Kidney tubule cell (primary cell): Measurements from ENCODE around the gene TMEM212.
"Not testable (repeated sequence)": the region's sequence is repeated elsewhere in the genome, so short reads cannot be mapped to it uniquely, and the experiment has no call there.

Experiments used
- DNase-seq: peaks from one replicate; pipeline ENCODE4 v3.0.0-alpha.2; 2018; ENCODE audit warnings: low spot score

TMEM212 gene

DNA sequence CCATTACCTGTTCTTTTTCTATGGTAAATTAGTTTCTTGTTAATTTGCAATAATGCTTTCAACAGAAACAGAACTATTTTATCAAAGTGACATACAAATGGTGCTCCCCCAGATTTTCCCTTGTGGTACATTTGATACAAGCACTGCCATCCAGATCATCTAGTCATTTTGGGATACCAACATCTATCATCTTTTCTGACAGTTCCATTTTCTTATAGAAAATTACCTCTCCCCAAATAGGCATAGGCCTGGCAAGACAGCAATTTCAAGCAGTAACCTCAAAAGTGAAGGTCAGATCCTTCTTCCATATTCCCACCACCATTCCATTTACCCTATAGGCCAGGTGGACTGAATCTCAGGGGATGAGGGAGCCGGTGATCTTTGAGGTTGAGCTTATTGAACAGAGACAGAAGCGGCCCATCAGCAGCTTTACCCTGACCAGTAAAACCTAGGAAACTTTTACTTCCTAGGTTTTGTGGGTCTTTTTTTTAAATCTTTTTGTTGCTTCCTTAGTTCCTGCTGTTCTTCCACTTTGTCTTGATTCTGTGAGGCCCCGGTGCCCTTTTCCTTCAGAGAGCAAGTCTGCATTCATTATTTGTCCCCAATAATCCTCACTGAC lies 29.8 kb upstream of the TMEM212 start:
- no peak for DNase-seq

- peak; percentile 43 for DNase-seq
Observed at GRCh38 chr3:171813897-171814460, 29.2 kb upstream of the TMEM212 start.

GRCh38 chr3:171814662-171815061 lies 28.5 kb upstream of the TMEM212 start:
- DNase-seq = not testable (repeated sequence)

- no peak for DNase-seq
Observed at GRCh38 chr3:171815973-171816595, 27.1 kb upstream of the TMEM212 start.

- DNase-seq = no peak
Observed at GRCh38 chr3:171817074-171817800, 25.9 kb upstream of the TMEM212 start.

DNA sequence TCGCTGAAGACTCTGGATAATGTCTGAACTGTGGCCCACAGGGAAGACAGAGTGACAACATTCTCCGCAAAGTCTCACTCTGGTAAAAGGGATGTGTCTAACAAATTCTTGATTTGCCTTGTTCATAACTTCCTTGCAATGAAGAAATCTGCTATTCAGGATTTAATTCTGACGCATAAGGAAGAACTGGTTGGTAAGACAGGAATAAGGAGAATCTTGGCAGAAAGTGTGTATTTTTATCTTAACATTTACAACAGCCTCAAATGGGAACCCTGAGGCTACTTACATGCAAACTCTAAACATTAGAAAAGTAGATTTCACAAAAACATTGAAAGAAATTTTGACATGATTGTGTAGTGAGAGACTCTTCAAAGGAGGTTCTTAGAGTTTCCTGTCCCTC lies 22.1 kb upstream of the TMEM212 start:
- no peak for DNase-seq

DNA sequence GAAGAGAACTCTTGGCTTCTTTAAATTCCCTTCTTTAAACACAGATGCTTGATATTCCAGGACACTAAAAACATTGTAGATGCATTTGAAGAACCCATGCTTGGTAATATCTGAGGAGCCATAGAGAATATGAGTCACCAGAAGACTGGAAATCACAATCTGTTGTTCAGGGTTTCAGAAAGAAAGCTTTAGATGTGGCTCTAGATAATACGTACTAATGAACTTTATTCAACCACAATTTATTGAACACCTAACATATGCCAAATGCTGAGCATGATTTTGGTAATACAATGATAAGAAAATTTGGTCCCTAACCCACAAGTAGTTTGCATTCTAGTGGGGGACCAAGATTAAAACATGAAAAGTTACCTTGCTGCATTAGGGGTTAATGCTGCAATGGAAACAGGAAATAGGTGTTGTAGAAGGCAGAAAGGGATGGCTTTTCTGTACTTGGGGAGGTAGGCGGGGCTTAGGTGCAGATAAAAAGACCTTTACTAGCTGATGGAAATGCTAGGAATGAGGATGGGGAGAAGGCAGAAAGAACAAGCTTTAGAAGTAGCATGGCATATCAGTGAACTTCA lies 21.3 kb upstream of the TMEM212 start:
- no peak for DNase-seq

GRCh38 chr3:171822431-171823106 lies 20.6 kb upstream of the TMEM212 start:
- DNase-seq = peak; percentile 89

DNA sequence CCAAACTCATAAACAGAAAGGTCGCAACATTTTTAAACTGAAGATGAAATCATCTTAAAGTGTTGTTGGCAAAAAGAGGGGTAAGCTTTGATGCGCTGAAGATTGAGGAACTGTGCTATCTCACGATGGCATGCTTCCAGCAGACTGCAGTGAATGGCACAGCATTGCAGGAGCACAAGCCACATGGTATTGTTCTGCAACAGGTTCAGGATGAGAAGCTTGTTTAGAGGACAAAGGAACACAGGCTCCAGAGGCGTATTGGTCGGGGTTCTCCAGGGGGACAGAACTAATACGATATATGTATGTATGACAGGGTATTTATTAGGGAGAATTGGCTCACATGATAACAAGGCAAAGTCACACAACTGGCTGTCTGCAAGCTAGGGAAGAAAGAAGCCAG lies 19.0 kb upstream of the TMEM212 start:
- DNase-seq = no peak

GRCh38 chr3:171824824-171825221 lies 18.3 kb upstream of the TMEM212 start:
- peak; percentile 52 for DNase-seq

DNA sequence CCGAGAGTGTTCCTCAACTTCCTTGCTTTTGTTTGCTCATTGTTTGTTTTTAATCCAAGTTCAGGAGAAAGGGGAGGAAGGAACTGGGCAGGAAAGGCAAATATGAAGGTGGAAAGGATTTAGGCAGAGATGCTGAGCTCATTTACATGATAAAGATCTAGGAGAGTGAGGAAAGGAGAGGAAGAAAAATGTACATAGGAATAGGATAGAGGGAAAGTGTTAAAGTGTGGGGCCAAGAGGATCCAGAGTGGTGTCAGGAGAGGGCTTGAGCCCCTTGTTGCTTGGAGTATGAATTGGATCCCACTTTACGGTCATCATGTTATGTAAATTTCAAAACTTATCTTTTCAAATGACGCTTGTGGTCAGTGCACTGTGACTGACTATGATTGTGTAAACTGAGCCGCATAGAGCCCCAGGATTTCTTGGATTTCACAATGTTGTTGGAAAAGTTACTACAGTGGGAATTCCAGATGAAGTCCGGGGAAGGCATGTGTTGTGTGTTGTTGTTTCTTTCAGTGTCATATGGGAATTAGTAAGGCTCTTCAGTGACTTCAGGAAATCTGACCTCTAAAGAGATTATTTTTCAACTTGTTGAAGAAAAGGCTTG lies 17.8 kb upstream of the TMEM212 start:
- DNase-seq = no peak

- DNase-seq = no peak
Observed at GRCh38 chr3:171827385-171827784, 15.8 kb upstream of the TMEM212 start.

- no peak for DNase-seq
Observed at GRCh38 chr3:171827836-171828458, 15.2 kb upstream of the TMEM212 start.

DNA sequence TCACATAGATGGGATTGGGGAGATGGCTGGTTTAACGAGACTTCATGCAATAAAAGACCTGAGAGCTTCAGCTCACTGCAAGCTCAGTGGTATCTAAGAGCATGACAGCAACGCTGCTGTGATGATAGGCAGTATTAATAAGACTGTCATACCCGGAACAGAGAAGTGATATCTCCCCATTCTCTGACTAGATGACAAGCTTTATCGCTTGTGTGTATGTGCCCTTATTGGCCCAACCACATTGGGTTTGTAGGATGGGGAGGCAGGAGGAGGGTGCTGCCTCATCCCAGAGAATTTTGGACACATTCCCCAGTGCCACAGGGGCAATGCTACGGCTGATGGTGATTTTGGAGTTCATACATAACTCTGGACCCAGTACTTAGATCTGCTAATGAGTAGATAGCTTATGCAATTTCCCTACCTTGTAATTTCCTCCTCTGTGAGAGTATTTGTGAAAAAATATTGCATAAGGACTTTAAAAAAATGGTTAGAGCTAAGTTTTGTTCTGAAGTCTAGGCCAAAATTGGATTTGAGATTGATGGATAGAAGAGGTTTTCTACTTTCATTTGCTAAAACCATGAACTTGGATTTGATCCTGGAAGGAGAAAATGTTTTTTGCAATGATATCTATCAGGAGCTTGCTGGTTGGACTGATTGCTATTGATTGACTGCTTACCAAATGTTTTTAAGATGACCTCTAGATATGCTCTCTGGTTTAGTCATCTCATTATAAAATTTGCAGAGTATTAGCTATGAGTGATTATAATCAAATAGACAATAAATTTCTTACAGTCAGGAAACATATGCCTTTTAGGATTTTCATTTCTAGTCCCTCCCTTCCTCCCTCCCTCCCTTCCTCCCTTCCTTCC lies 14.0 kb upstream of the TMEM212 start:
- DNase-seq = no peak

DNA sequence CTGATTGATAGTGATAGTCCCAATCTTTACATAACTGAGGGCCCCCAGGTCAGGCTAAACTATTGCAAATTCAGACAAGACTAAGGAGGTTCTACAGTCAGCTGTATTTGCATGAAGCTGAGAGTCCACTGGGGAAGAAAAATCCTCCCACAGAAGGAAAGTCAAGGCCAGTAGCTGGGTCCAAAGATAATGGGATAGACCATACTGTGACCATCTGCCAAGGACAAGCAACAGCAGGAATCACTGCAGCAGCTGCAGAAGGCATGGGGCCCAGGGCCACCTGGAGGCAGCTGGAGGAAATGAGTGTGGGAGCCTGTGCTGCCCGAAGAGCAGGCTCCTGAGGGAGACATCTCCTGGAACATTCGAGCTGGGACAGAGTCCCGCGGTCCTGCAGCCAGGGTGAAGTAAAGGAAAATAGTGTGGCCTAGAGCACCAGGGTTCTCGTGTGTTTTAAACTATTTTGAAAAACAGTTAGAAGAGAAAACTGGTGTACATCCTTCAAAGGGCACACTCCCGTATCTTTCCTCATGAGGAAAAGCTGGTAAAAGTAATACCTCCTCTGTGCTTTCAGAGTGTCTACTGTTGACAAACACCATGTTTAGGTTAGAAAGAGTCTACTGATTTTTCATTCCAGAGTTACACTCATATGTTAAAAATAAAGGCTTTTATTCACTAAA lies 13.2 kb upstream of the TMEM212 start:
- peak; percentile 77 for DNase-seq

- DNase-seq = no peak
Observed at GRCh38 chr3:171830518-171830875, 12.7 kb upstream of the TMEM212 start.

DNA sequence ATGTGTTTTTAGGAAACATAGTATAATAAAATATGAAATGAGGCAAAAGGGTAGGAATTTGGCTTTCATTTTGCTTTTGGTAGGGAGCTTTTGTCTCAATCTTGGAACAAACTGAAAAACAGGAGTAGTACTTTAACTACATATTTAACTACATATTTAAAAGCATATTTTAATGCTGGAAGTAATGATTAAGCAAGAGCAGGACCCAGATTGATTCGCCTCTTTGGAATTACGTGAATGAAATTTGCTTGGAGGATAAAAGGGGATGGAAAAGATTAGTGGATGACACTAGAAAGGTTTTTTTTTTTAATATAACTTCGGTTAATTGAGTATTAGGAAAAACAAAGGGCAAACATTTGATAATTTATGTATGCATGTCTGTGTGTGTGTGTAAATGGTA lies 11.2 kb upstream of the TMEM212 start:
- DNase-seq = no peak

GRCh38 chr3:171832989-171833388 lies 10.2 kb upstream of the TMEM212 start:
- no peak for DNase-seq

DNA sequence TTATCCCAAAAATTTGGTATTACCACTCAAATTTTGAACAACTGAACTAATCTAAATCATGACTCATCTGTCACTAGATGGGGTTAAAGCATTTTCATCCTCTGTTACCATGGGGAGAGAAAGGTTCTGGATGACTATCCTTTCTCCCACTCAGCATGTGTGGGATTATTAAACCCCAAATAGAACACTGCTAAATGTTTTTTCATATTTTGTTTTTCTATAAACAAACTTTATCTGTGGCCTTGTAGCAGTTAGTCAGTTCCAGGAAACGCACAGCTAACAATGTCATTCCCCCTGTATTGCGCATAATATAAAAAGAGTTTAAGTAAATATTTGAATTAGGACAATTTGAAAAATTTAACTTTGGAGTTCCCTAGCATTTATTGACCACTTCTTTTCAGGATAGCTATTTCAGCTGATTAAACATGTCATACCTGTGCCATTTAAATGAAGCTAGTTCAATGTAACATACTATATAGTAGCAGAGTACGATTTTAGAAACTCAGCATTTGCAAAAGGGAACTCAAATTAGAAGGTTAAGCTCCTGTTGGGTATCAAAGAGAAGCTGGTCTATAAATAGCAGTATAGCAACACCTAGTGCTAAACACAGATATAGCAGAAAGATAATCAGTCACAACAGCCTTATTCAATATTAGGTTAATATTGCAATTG lies 9.2 kb upstream of the TMEM212 start:
- peak; percentile 47 for DNase-seq
